Hepatocyte (in vitro differentiated cells): ENCODE data around the gene SREK1. TPM values are rescaled to one million over a fixed set of nuclear protein-coding genes. Genes with fewer than 3 reads are reported as not detected.

Experiments used
- DNase-seq: peaks from one replicate; pipeline ENCODE4 v3.0.0-alpha.2; 2016; ENCODE audit warnings: low spot score
- H2AFZ ChIP-seq: fragments of 200-600 bp; sonication (generic); 2 replicates; pipeline ENCODE4 v1.6.0; 2016; ENCODE audit warnings: antibody characterized with exemption, mild to moderate bottlenecking
- H3K27ac ChIP-seq: fragments of 200-600 bp; sonication (generic); 2 replicates; pipeline ENCODE4 v1.5.1; 2016; ENCODE audit warnings: mild to moderate bottlenecking
- H3K27me3 ChIP-seq: fragments of 200-600 bp; sonication (generic); 2 replicates; pipeline ENCODE4 v1.6.1; 2016
- H3K36me3 ChIP-seq: fragments of 200-600 bp; sonication (generic); replicated peaks from 2 replicates; pipeline ENCODE4 v1.5.1; 2016; ENCODE audit warnings: low read depth; ENCODE audit not compliant: insufficient read depth
- H3K4me1 ChIP-seq: fragments of 200-600 bp; sonication (generic); 2 replicates; pipeline ENCODE4 v1.5.1; 2016; ENCODE audit warnings: mild to moderate bottlenecking, moderate library complexity; ENCODE audit not compliant: insufficient read depth
- H3K4me2 ChIP-seq: fragments of 200-600 bp; sonication (generic); 2 replicates; pipeline ENCODE4 v1.6.0; 2016
- H3K4me3 ChIP-seq: fragments of 200-600 bp; sonication (generic); 2 replicates; pipeline ENCODE4 v1.5.1; 2016; ENCODE audit warnings: mild to moderate bottlenecking
- H3K79me2 ChIP-seq: fragments of 200-600 bp; sonication (generic); 2 replicates; pipeline ENCODE4 v1.6.0; 2017; ENCODE audit warnings: mild to moderate bottlenecking
- H3K9me2 ChIP-seq: fragments of 200-600 bp; sonication (generic); replicated peaks from 2 replicates; pipeline ENCODE4 v1.6.0; 2017; ENCODE audit warnings: mild to moderate bottlenecking; ENCODE audit not compliant: insufficient read depth
- H3K9me3 ChIP-seq: fragments of 200-600 bp; sonication (generic); 2 replicates; pipeline ENCODE4 v1.5.1; 2016; ENCODE audit warnings: low read depth, mild to moderate bottlenecking
- H4K20me1 ChIP-seq: fragments of 200-600 bp; sonication (generic); 2 replicates; pipeline ENCODE4 v1.6.0; 2016; ENCODE audit warnings: mild to moderate bottlenecking; ENCODE audit not compliant: insufficient read depth, poor library complexity, severe bottlenecking
- CTCF ChIP-seq: fragments of 200-600 bp; sonication (generic); IDR thresholded peaks from 2 replicates; pipeline ENCODE4 v1.5.1; 2016; ENCODE audit warnings: antibody characterized with exemption, mild to moderate bottlenecking; ENCODE audit not compliant: poor library complexity
- EZH2 ChIP-seq: fragments of 200-600 bp; sonication (generic); IDR thresholded peaks from 2 replicates; pipeline ENCODE4 v1.6.1; 2016; ENCODE audit warnings: antibody characterized with exemption, mild to moderate bottlenecking, borderline replicate concordance
- EZH2phosphoT487 ChIP-seq: fragments of 200-600 bp; sonication (generic); IDR thresholded peaks from one replicate; pipeline ENCODE4 v1.6.1; 2018; ENCODE audit warnings: antibody characterized with exemption, mild to moderate bottlenecking, low read depth, moderate library complexity; ENCODE audit not compliant: unreplicated experiment, severe bottlenecking
- WGBS: methylation state at CpG from one replicate; pipeline ENCODE4 v1.1.6; 2016; ENCODE audit warnings: low lambda C conversion rate; ENCODE audit errors: missing lambda C conversion rate; 5-methylcytosine and 5-hydroxymethylcytosine counted together
- polyA plus RNA-seq: library from polyadenylated mRNA; unstranded; fragments of >200 nt; fragmentation: Nextera tagmentation; extraction: Ambion mirVana; gene quantifications from 2 replicates; pipeline ENCODE4 v1.2.1, GENCODE V29; 2016
- total RNA-seq: library from RNA; depleted of rRNA; stranded (reverse); fragments of >200 nt; gene quantifications from 2 replicates; pipeline ENCODE4 v1.2.3, GENCODE V29; 2014

SREK1 gene
- total and polyA plus RNA-seq, 2 experiments from 2014 or later, result 54.1 to 91.9 TPM

GRCh38 chr5:66203531-66203930 lies 59.4 kb downstream of the SREK1 start:
- Histone ChIP-seq H3K79me2 (no peaks in the 10 kb centered on the region), H3K9me3 (no peaks in the 10 kb centered on the region), H3K27ac (no peak overlapping the region), H3K9me2 (peaks cover 3% of the 10 kb centered on the region), H3K4me1 (no peaks in the 10 kb centered on the region), H2AFZ (no peak overlapping the region), H3K27me3 (no peaks in the 10 kb centered on the region), H3K4me3 (no peak overlapping the region), H3K4me2 (no peak overlapping the region), H4K20me1 (no peaks in the 10 kb centered on the region), H3K36me3 (no peaks in the 10 kb centered on the region)
- WGBS, result 84% methylated on average over 4 of the region's 4 CpGs
- TF ChIP-seq EZH2, result no peak
- TF ChIP-seq CTCF, result no peak
- TF ChIP-seq EZH2phosphoT487, result no peak
- DNase-seq, result no peak

- no peaks in the 10 kb centered on the region for H3K79me2 ChIP-seq
- no peaks in the 10 kb centered on the region for H3K4me1 ChIP-seq
- H3K9me2 ChIP-seq, result peaks cover 3% of the 10 kb centered on the region
- WGBS, result 99% methylated on average over 5 of the region's 5 CpGs
- H3K27ac ChIP-seq, result no peak overlapping the region
- TF ChIP-seq EZH2 (no peak), CTCF (no peak), EZH2phosphoT487 (no peak)
- no peak overlapping the region for H2AFZ ChIP-seq
- no peaks in the 10 kb centered on the region for H3K27me3 ChIP-seq
- DNase-seq, result no peak
- no peaks in the 10 kb centered on the region for H3K9me3 ChIP-seq
- H3K4me3 ChIP-seq, result no peak overlapping the region
- H4K20me1 ChIP-seq, result no peaks in the 10 kb centered on the region
- H3K36me3 ChIP-seq, result no peaks in the 10 kb centered on the region
- H3K4me2 ChIP-seq, result no peak overlapping the region
Observed at GRCh38 chr5:66206465-66206864, 62.4 kb downstream of the SREK1 start.

- Histone ChIP-seq H4K20me1 (no peaks in the 10 kb centered on the region), H3K4me2 (no peak overlapping the region), H2AFZ (no peak overlapping the region), H3K36me3 (no peaks in the 10 kb centered on the region), H3K9me2 (no peaks in the 10 kb centered on the region), H3K9me3 (no peaks in the 10 kb centered on the region), H3K4me1 (no peaks in the 10 kb centered on the region), H3K79me2 (no peaks in the 10 kb centered on the region), H3K27ac (no peak overlapping the region), H3K4me3 (no peak overlapping the region), H3K27me3 (no peaks in the 10 kb centered on the region)
- 81% methylated on average over 10 of the region's 10 CpGs for WGBS
- no peak for TF ChIP-seq CTCF
- TF ChIP-seq EZH2phosphoT487, result no peak
- TF ChIP-seq EZH2, result no peak
- no peak for DNase-seq
Observed at GRCh38 chr5:66207800-66208561, 63.9 kb downstream of the SREK1 start.
